HEK293T (cell line): ENCODE results near the gene LARP7.

Experiments
- ARNT ChIP-seq: fragments of 450-650 bp; IDR thresholded peaks from 2 replicates; pipeline ENCODE4 v1.6.1; 2017; ENCODE audit warnings: mild to moderate bottlenecking
- ELF4 ChIP-seq: fragments of 450-650 bp; IDR thresholded peaks from 2 replicates; pipeline ENCODE4 v1.6.1; 2017; ENCODE audit warnings: antibody characterized with exemption
- FOXK2 ChIP-seq: fragments of 450-650 bp; IDR thresholded peaks from 2 replicates; pipeline ENCODE4 v1.6.1; 2016; ENCODE audit warnings: mild to moderate bottlenecking
- FOXM1 ChIP-seq: fragments of 450-650 bp; IDR thresholded peaks from 2 replicates; pipeline ENCODE4 v1.6.1; 2017; ENCODE audit warnings: mild to moderate bottlenecking, borderline replicate concordance
- SP1 ChIP-seq: fragments of 450-650 bp; IDR thresholded peaks from 2 replicates; pipeline ENCODE4 v1.6.1; 2017

- TF ChIP-seq FOXM1 (no peak), ARNT (no peak), ELF4 (no peak), SP1 (no peak), FOXK2 (no peak)
These were observed 566 bp downstream of the LARP7 start for GRCh38 chr4:112637552-112637866.
